ENCODE measurements around the gene FGGY.
A peak's percentile ranks its signal among the peaks of the same experiment; 100 is the strongest.

FGGY gene

DNA sequence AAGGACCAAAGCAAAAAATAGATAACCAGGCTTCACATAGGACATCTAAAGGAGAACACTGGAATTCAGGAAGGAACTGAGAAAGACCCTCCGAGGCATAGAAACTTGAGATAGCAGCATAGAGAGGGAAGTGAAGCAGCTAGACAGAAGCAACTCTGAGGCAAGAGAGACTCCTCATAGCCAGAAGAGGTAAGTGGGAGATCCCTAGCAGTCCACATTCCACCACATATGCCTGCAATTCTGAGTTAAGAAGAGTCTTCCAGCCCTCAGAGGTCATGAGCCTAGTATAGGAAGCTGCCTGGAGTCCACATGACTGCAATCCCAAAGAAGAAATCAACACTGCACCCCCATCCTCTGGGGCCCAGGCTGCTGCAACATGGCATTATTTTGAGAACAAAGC is 13.9 kb upstream of the FGGY start:
- Histone ChIP-seq H3K27ac (no peak overlapping the region), H3K27me3 (ENCODE audit: insufficient read depth, low read depth, severe bottlenecking) (no peaks in the 10 kb centered on the region), H3K4me3 (ENCODE audit: low read depth, low read length) (no peak overlapping the region), H3K36me3 (no peaks in the 10 kb centered on the region), H3K9me3 (ENCODE audit: severe bottlenecking) (no peaks in the 10 kb centered on the region)
- TF ChIP-seq, protein P1, sequence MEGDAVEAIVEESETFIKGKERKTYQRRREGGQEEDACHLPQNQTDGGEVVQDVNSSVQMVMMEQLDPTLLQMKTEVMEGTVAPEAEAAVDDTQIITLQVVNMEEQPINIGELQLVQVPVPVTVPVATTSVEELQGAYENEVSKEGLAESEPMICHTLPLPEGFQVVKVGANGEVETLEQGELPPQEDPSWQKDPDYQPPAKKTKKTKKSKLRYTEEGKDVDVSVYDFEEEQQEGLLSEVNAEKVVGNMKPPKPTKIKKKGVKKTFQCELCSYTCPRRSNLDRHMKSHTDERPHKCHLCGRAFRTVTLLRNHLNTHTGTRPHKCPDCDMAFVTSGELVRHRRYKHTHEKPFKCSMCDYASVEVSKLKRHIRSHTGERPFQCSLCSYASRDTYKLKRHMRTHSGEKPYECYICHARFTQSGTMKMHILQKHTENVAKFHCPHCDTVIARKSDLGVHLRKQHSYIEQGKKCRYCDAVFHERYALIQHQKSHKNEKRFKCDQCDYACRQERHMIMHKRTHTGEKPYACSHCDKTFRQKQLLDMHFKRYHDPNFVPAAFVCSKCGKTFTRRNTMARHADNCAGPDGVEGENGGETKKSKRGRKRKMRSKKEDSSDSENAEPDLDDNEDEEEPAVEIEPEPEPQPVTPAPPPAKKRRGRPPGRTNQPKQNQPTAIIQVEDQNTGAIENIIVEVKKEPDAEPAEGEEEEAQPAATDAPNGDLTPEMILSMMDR (IDR thresholded peaks at IDR 0.05; ENCODE audit: low read depth, low read length) = no peak
- no peak for DNase-seq

DNA sequence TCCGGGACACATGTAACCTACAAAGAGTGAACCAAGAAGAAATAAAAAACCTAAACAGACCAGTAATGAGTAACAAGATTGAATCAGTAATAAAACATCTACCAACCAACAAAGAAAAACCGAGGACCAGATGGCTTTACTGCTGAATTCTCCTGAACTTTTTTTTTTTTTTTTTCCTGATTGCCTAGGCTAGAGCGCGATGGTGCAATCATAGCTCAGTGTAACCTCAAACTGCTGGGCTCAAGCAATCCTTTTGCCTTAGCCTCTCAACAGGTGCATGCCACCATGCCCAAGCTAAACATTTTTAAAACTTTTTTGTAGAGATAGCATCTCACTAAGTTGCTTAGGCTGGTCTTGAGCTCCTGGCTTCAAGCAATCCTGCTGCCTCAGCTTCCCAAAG is 11.2 kb upstream of the FGGY start:
- Histone ChIP-seq H3K36me3 (no peaks in the 10 kb centered on the region), H3K4me3 (ENCODE audit: low read depth, low read length) (no peak overlapping the region), H3K9me3 (ENCODE audit: severe bottlenecking) (no peaks in the 10 kb centered on the region), H3K27ac (no peak overlapping the region), H3K27me3 (ENCODE audit: insufficient read depth, low read depth, severe bottlenecking) (no peaks in the 10 kb centered on the region)
- DNase-seq = no peak
- TF ChIP-seq, protein P1 (IDR thresholded peaks at IDR 0.05; ENCODE audit: low read depth, low read length) = no peak

DNA sequence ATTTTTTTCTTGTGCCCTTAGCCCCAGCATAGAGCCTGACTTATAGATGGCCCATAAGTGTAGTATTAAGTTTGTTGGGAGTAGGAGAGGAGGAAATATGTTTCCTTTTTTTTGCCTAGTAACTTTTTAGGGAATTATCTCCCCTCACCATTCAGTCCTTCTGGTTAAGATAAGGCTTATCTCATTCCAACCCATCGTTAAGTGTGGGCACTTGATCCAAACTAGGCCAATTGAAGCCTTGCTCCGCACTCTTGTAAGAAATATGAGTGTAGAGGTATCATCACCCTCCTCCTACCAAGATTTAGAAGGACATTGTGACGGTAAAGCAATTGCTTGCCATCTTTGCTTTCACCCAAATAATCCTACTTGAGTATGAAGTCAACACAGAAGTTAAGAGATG is 8.8 kb upstream of the FGGY start:
- H3K27ac ChIP-seq = no peak overlapping the region
- H3K36me3 ChIP-seq = no peaks in the 10 kb centered on the region
- H3K27me3 ChIP-seq (ENCODE audit: insufficient read depth, low read depth, severe bottlenecking) = no peaks in the 10 kb centered on the region
- no peak for DNase-seq
- H3K9me3 ChIP-seq (ENCODE audit: severe bottlenecking) = no peaks in the 10 kb centered on the region
- H3K4me3 ChIP-seq (ENCODE audit: low read depth, low read length) = no peak overlapping the region
- TF ChIP-seq, protein P1 (IDR thresholded peaks at IDR 0.05; ENCODE audit: low read depth, low read length) = no peak

DNA sequence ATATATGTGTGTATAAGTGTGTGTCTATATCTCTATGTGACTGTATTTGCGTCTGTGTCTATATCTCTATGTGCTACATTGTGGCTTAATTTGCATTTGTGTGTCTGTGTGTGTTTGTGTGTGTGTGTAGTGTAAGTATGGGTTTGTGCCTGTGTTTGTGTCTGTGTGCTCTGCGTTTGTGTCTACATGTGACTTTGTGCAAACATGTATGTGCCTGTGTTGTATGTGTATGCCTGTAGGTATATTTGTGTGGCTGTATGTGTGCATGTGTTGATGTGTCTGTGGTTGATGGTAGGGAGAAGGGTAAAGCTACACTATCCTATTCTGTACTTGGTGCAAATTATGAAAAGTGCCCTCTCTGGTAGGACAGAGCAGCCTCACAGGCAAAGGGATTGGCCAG is 7.3 kb upstream of the FGGY start:
- no peak overlapping the region for H3K27ac ChIP-seq
- DNase-seq = no peak
- TF ChIP-seq, protein P1 (IDR thresholded peaks at IDR 0.05; ENCODE audit: low read depth, low read length) = no peak
- H3K4me3 ChIP-seq (ENCODE audit: low read depth, low read length) = no peak overlapping the region
- no peaks in the 10 kb centered on the region for H3K36me3 ChIP-seq
- H3K27me3 ChIP-seq (ENCODE audit: insufficient read depth, low read depth, severe bottlenecking) = no peaks in the 10 kb centered on the region
- no peaks in the 10 kb centered on the region for H3K9me3 ChIP-seq (ENCODE audit: severe bottlenecking)

DNA sequence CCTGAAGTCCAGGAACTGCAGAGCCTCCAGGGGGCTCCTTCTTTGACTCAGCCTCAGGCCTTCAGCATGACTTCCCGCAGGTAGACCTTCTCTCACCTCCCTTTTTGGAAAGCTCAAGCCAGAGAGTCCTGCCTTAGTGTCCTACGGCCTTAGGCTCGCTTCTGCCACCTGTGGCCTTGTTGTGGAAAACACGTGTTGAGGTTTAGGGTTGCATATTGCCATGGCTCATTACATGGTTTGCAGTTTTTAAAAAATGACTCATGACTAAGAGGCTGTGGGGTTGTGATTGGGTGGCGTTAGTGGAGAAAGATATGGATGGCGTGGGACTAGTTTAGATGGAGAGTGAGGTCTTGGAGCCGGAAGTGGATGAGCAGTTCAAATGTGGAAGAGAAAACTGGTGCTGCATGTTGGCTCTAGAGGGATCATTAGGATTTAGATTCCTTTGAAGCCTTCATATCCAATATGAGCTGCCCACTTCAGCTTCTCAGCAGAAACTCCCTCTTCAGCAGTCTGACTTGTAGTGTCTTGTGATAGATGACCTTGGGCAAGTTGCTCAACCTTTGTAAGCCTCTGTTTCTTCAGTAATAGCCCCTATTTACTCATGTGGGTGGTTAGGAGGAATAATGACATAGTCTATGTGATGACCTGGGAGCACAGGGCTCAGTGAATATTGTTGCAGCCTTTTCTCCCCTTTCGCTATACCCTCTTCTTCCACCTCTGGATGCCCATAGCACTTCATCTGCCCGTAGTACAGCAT is 6.5 kb upstream of the FGGY start:
- no peak overlapping the region for H3K4me3 ChIP-seq (ENCODE audit: low read depth, low read length)
- DNase-seq = peak; percentile 61
- no peaks in the 10 kb centered on the region for H3K9me3 ChIP-seq (ENCODE audit: severe bottlenecking)
- TF ChIP-seq, protein P1 (IDR thresholded peaks at IDR 0.05; ENCODE audit: low read depth, low read length) = peak; percentile 66
- H3K36me3 ChIP-seq = no peaks in the 10 kb centered on the region
- H3K27ac ChIP-seq = no peak overlapping the region
- no peaks in the 10 kb centered on the region for H3K27me3 ChIP-seq (ENCODE audit: insufficient read depth, low read depth, severe bottlenecking)

DNA sequence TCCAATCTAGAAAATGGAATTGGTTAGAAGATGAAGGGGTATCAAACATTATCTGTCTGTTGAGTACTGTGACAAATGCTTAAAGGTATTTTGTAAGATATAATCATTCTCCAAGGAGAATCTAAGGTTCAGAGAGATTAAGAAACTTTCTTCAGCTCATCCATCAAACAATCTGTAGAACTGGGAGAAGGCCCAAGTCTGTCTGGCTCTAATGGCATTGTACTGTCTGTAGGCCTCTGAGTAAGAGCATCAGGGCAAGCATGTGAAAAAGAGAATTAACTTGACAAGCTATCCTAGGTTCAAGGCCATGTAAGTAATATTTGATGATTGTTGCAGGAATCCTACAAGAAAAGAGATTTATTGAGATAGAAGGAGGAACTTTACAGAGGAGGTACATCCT is 5.3 kb upstream of the FGGY start:
- TF ChIP-seq, protein P1 (IDR thresholded peaks at IDR 0.05; ENCODE audit: low read depth, low read length) = no peak
- DNase-seq = no peak
- Histone ChIP-seq H3K27me3 (ENCODE audit: insufficient read depth, low read depth, severe bottlenecking) (no peaks in the 10 kb centered on the region), H3K4me3 (ENCODE audit: low read depth, low read length) (no peak overlapping the region), H3K36me3 (no peaks in the 10 kb centered on the region), H3K9me3 (ENCODE audit: severe bottlenecking) (no peaks in the 10 kb centered on the region), H3K27ac (no peak overlapping the region)
